K562 (cell line): ENCODE measurements around the gene WDR55. TPM values are rescaled to one million over a fixed set of nuclear protein-coding genes. Genes with fewer than 3 reads are reported as not detected.

Experiments used
- ASH1L ChIP-seq: fragments of 450-650 bp; IDR thresholded peaks from 2 replicates; pipeline ENCODE4 v1.6.1; 2018; ENCODE audit warnings: borderline replicate concordance, mild to moderate bottlenecking, low read depth; ENCODE audit not compliant: partially characterized antibody
- BCLAF1 ChIP-seq, 2 experiments: fragments of 450-650 bp in 1 of 2; IDR thresholded peaks; 2 replicates each; pipeline ENCODE4 v1.6.1; 2011 to 2017; ENCODE audit warnings: low read depth in 2 of 2, antibody characterized with exemption in 1 of 2, borderline replicate concordance in 1 of 2, low read length in 1 of 2, mild to moderate bottlenecking in 1 of 2, mixed read lengths in 1 of 2; ENCODE audit not compliant: control insufficient read depth in 1 of 2
- CC2D1A ChIP-seq: fragments of 450-650 bp; IDR thresholded peaks from 2 replicates; pipeline ENCODE4 v1.6.1; 2017; ENCODE audit warnings: mild to moderate bottlenecking
- COPS2 ChIP-seq: fragments of 450-650 bp; conservative IDR thresholded peaks from 2 replicates; pipeline ENCODE4 v1.6.1; 2016; ENCODE audit warnings: mild to moderate bottlenecking, moderate library complexity
- ELF1 ChIP-seq: fragments of 200-800 bp; sonication (Bioruptor generic); IDR thresholded peaks from 2 replicates; pipeline ENCODE4 v1.6.1; 2016; ENCODE audit warnings: missing genetic modification characterization, missing compliant biosample characterization
- FOXA1 ChIP-seq: fragments of 450-650 bp; IDR thresholded peaks from 2 replicates; pipeline ENCODE4 v1.6.1; 2016; ENCODE audit warnings: mild to moderate bottlenecking, borderline replicate concordance
- HDAC1 ChIP-seq, 2 experiments: fragments of 450-650 bp; IDR thresholded peaks; 2 replicates each; pipeline ENCODE4 v1.6.1; 2016 to 2017; ENCODE audit warnings: inconsistent platforms in 1 of 2, mild to moderate bottlenecking in 1 of 2, moderate library complexity in 1 of 2
- LEF1 ChIP-seq: fragments of 450-650 bp; IDR thresholded peaks from 2 replicates; pipeline ENCODE4 v1.6.1; 2016; ENCODE audit warnings: mild to moderate bottlenecking
- PHB2 ChIP-seq: fragments of 450-650 bp; IDR thresholded peaks from 2 replicates; pipeline ENCODE4 v1.6.1; 2017; ENCODE audit warnings: low read depth
- PHF20 ChIP-seq: fragments of 450-650 bp; IDR thresholded peaks from 2 replicates; pipeline ENCODE4 v1.6.1; 2018; ENCODE audit not compliant: partially characterized antibody
- POLR2AphosphoS2 ChIP-seq: IDR thresholded peaks from 2 replicates; pipeline ENCODE4 v1.6.1; 2012; ENCODE audit warnings: low read length, improper control_type of control experiment
- POLR2G ChIP-seq: fragments of 200-400 bp; formaldehyde crosslinking; IDR thresholded peaks from 2 replicates; pipeline ENCODE4 v1.6.1; 2017; ENCODE audit warnings: low read depth, mild to moderate bottlenecking, antibody characterized with exemption, low read length, moderate library complexity
- POLR2H ChIP-seq: IDR thresholded peaks from 2 replicates; pipeline ENCODE4 v1.6.1; 2016; ENCODE audit warnings: missing genetic modification characterization, low read depth, mild to moderate bottlenecking, control low read depth, missing compliant biosample characterization, moderate library complexity
- SETDB1 ChIP-seq: IDR thresholded peaks from one replicate; pipeline ENCODE4 v1.6.1; 2012; ENCODE audit warnings: low read length, control low read depth, inconsistent platforms
- TBP ChIP-seq: optimal IDR thresholded peaks from 2 replicates; pipeline ENCODE3; 2011; ENCODE audit warnings: low read depth, low read length, improper control_type of control experiment
- TOE1 ChIP-seq, 2 experiments: fragments of 450-650 bp in 1 of 2; sonication (generic) in 1 of 2; formaldehyde crosslinking in 1 of 2; IDR thresholded peaks; 2 replicates each; pipeline versions ENCODE4 v1.7.1 to v1.8.0; 2016 to 2022; ENCODE audit warnings: borderline replicate concordance in 2 of 2, mild to moderate bottlenecking in 2 of 2, antibody characterized with exemption in 1 of 2, inconsistent platforms in 1 of 2, low read depth in 1 of 2, missing genetic modification reagents in 1 of 2, moderate library complexity in 1 of 2
- UBTF ChIP-seq, 2 experiments: IDR thresholded peaks; 2 replicates each; pipeline ENCODE4 v1.6.1; 2012; ENCODE audit warnings: improper control_type of control experiment in 2 of 2, low read depth in 2 of 2, low read length in 2 of 2, borderline replicate concordance in 1 of 2
- ZNF584 ChIP-seq: fragments of 200-800 bp; sonication (Bioruptor generic); IDR thresholded peaks from 2 replicates; pipeline ENCODE4 v1.6.1; 2016; ENCODE audit warnings: low read depth, mild to moderate bottlenecking, missing genetic modification characterization, missing compliant biosample characterization
- polyA plus RNA-seq, 8 experiments: library from polyadenylated mRNA; depleted of rRNA in 4 of 8; stranded (reverse) in 5 of 8; unstranded in 3 of 8; fragments of >200 nt; fragmentation: Nextera tagmentation in 2 of 8; fragmentation: Illumina TruSeq in 1 of 8; extraction: Ambion mirVana in 2 of 8; extraction: Trizol in 1 of 8; gene quantifications; 2 replicates each; pipeline versions ENCODE4 v1.2.1 to v1.2.3, GENCODE V29; 2011 to 2014; ENCODE audit warnings: inconsistent platforms in 1 of 8, missing spikeins in 1 of 8
- total RNA-seq, 7 experiments: library from RNA; depleted of rRNA in 6 of 7; stranded (reverse); fragments of >200 nt in 6 of 7; fragmentation: Illumina TruSeq in 2 of 7; extraction: Trizol in 2 of 7; gene quantifications; 2 replicates each; pipeline versions ENCODE4 v1.2.1 to v1.2.3, GENCODE V29; 2011 to 2021; ENCODE audit warnings: low replicate concordance in 1 of 7

WDR55 gene
- total and polyA plus RNA-seq, 9 of the 15 experiments (the other 6 are each of a cell fraction or from before 2014, with no cell fraction given): 5.2 to 45.0 (median 29.3) TPM

DNA sequence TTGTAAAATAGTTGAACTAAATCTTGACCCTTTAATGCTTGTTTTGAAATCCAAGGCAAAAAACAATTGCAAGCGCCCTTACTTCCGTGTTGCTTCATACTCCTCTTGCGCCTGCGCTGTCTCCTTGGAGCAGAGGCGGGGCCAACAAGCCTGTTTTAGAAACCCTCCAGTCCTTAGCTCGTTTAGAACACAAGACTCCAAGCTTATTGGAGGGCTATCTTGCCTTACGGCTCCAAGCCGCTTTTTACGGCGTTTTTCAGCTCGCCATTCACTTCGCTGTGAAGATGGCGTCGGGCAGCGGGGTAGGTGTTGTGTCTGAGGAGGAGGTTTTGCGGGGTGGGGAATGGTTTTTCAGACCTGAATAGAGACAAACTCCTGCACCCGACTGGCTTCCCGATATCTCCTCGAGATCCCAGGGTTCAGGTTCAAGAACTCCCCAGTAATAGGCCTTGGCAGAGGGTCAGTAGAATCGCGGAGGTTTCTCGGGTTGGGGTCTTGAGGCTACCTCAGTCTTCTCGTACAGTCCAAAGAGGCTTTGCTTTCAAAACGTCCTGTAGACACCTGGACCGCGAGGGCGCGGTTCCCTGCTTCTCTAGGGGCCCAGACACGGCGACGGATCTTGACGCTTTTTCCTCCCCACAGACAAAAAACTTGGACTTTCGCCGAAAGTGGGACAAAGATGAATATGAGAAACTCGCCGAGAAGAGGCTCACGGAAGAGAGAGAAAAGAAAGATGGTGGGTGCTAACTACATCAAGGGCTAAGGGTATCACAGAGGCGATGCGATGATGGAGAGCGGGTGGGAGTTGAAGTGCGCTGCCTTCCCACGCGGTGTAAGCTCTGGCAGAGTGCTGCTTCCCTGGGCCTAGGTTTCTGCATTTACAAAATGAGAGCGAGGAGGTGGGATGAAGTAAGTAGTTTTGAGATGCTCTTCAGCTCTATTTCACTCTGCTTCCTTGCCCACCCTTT lies 35.8 kb downstream of the WDR55 start, which contains the start of gene ZMAT2 (continued):
- TF ChIP-seq BCLAF1 (IDR thresholded peaks at IDR 0.05; ENCODE audit: borderline replicate concordance in 1 of 2, control insufficient read depth in 1 of 2, low read depth in 2 of 2, low read length in 1 of 2): no peak
- TF ChIP-seq POLR2G: peak; percentile 63
- no peak for TF ChIP-seq SETDB1
- TF ChIP-seq FOXA1: no peak
- peak; percentile 93 for TF ChIP-seq POLR2AphosphoS2
- TF ChIP-seq TOE1 (IDR thresholded peaks at IDR 0.05; ENCODE audit: borderline replicate concordance): 0 out of 2 replicates have a peak, but pooled peaks have one; percentile 21
- no peak for TF ChIP-seq TOE1 (CRISPR knock-in tag; IDR thresholded peaks at IDR 0.05; ENCODE audit: borderline replicate concordance, low read depth)
- TF ChIP-seq PHF20: peak; percentile 88
- TF ChIP-seq PHB2: no peak
- TF ChIP-seq LEF1: no peak
- TF ChIP-seq ASH1L: peak; percentile 65
- 0 out of 2 replicates have a peak, but pooled peaks have one; percentile 38 for TF ChIP-seq POLR2H (tag)
- TF ChIP-seq ELF1 (tag): peak; percentile 97
- TF ChIP-seq COPS2: no peak
- TF ChIP-seq UBTF (IDR thresholded peaks at IDR 0.05; ENCODE audit: borderline replicate concordance in 1 of 2, low read depth in 2 of 2, low read length in 2 of 2): no peak
- no peak for TF ChIP-seq ZNF584 (CRISPR knock-in tag)
- no peak for TF ChIP-seq CC2D1A
- peak; percentile 92 for TF ChIP-seq TBP
- peak in 1 of 2 experiments; percentile 53; a peak in 1 of 4 replicates for TF ChIP-seq HDAC1 (IDR thresholded peaks at IDR 0.05)
